OCI-LY1 (cell line): ENCODE measurements around the gene CCZ1.
"Not testable (repeated sequence)": the region's sequence is repeated elsewhere in the genome, so short reads cannot be mapped to it uniquely, and the experiment has no call there.

ENCODE experiments used
- H2AFZ ChIP-seq: fragments of 200-600 bp; sonication (generic), shearing (Covaris generic); 2 replicates; pipeline ENCODE4 v1.6.0; 2014; ENCODE audit warnings: antibody characterized with exemption, mild to moderate bottlenecking, low read length
- H3F3A ChIP-seq: fragments of 200-600 bp; sonication (generic), shearing (Covaris generic); 2 replicates; pipeline ENCODE4 v1.6.0; 2014; ENCODE audit warnings: mild to moderate bottlenecking, antibody characterized with exemption, low read length, moderate library complexity; ENCODE audit not compliant: insufficient read depth
- H3K27ac ChIP-seq: fragments of 200-600 bp; sonication (generic); 2 replicates; pipeline ENCODE4 v1.5.1; 2014; ENCODE audit warnings: low read length, mixed run types, mild to moderate bottlenecking, low read depth; ENCODE audit not compliant: poor library complexity, severe bottlenecking
- H3K27me3 ChIP-seq: fragments of 200-600 bp; sonication (generic); 2 replicates; pipeline ENCODE4 v1.6.0; 2014; ENCODE audit warnings: antibody characterized with exemption, mild to moderate bottlenecking, low read length, moderate library complexity; ENCODE audit not compliant: insufficient read depth
- H3K36me3 ChIP-seq: fragments of 200-600 bp; sonication (generic); 2 replicates; pipeline ENCODE4 v1.6.1; 2014; ENCODE audit warnings: mild to moderate bottlenecking, antibody characterized with exemption, low read length, moderate library complexity, mixed read lengths; ENCODE audit not compliant: insufficient read depth
- H3K4me1 ChIP-seq: fragments of 200-600 bp; sonication (generic); 2 replicates; pipeline ENCODE4 v1.5.1; 2014; ENCODE audit warnings: mild to moderate bottlenecking, low read length, moderate library complexity; ENCODE audit not compliant: insufficient read depth, severe bottlenecking
- H3K4me2 ChIP-seq: fragments of 200-600 bp; sonication (generic), shearing (Covaris generic); 2 replicates; pipeline ENCODE4 v1.6.1; 2014; ENCODE audit warnings: low read length
- H3K4me3 ChIP-seq: fragments of 200-600 bp; sonication (generic); 2 replicates; pipeline ENCODE4 v1.5.1; 2014; ENCODE audit warnings: low read length, low read depth, mild to moderate bottlenecking, mixed read lengths; ENCODE audit not compliant: poor library complexity, severe bottlenecking
- H3K79me2 ChIP-seq: fragments of 200-600 bp; shearing (Covaris generic); 2 replicates; pipeline ENCODE4 v1.6.1; 2016; ENCODE audit warnings: mixed run types, low read length, mixed read lengths; ENCODE audit not compliant: insufficient read depth
- H3K9ac ChIP-seq: fragments of 200-600 bp; sonication (generic), shearing (Covaris generic); 2 replicates; pipeline ENCODE4 v1.6.1; 2014; ENCODE audit warnings: mild to moderate bottlenecking, low read length, mixed read lengths
- H3K9me2 ChIP-seq: fragments of 200-600 bp; sonication (generic), shearing (Covaris generic); 2 replicates; pipeline ENCODE4 v1.6.1; 2014; ENCODE audit warnings: low read depth, mild to moderate bottlenecking, low read length, mixed read lengths
- H3K9me3 ChIP-seq: fragments of 200-600 bp; shearing (Covaris generic); 2 replicates; pipeline ENCODE4 v1.6.1; 2014; ENCODE audit warnings: low read length, mixed read lengths
- H4K20me1 ChIP-seq: fragments of 200-600 bp; sonication (generic), shearing (Covaris generic); 2 replicates; pipeline ENCODE4 v1.6.0; 2016; ENCODE audit warnings: mild to moderate bottlenecking, low read length; ENCODE audit not compliant: insufficient read depth

CCZ1 gene

DNA sequence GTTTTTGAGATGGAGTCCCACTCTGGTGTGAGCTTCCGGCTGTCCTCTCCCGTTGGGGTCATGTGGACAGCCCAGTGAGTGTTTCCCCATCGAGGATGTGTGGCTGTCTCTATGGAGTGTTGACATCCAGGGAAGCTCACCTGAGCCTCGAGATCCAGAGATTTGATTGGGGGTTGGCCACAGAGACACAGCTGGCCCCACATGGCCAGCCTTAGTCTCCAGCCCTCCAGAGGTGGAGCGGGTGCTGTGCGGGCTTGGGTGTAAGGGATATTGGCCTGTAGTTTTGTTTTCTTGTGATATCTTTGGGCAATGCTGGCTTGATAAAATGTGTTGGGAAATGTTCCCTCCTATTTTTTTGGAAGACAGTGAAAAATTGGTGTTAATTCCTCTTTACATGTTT lies 18.0 kb downstream of the CCZ1 start:
- H3K9ac ChIP-seq, H3K4me3 ChIP-seq, H3K9me3 ChIP-seq, H3K27ac ChIP-seq, H2AFZ ChIP-seq, H3K79me2 ChIP-seq, H3K36me3 ChIP-seq, H3K4me1 ChIP-seq, H3K4me2 ChIP-seq, H3F3A ChIP-seq, H3K27me3 ChIP-seq, H4K20me1 ChIP-seq, H3K9me2 ChIP-seq: not testable (repeated sequence)

GRCh38 chr7:5924180-5924579 lies 25.6 kb downstream of the CCZ1 start:
- not testable (repeated sequence) for H2AFZ ChIP-seq, H3K36me3 ChIP-seq, H3K9me3 ChIP-seq, H4K20me1 ChIP-seq, H3K27ac ChIP-seq, H3K4me2 ChIP-seq, H3K79me2 ChIP-seq, H3K9ac ChIP-seq, H3K4me1 ChIP-seq, H3K27me3 ChIP-seq, H3K9me2 ChIP-seq, H3F3A ChIP-seq, H3K4me3 ChIP-seq

GRCh38 chr7:5924630-5925029 lies 26.1 kb downstream of the CCZ1 start:
- not testable (repeated sequence) for H3K9me3 ChIP-seq, H2AFZ ChIP-seq, H3K4me3 ChIP-seq, H3K4me1 ChIP-seq, H3K27me3 ChIP-seq, H3K36me3 ChIP-seq, H3K9ac ChIP-seq, H3K4me2 ChIP-seq, H3K79me2 ChIP-seq, H3K27ac ChIP-seq, H4K20me1 ChIP-seq, H3K9me2 ChIP-seq, H3F3A ChIP-seq

DNA sequence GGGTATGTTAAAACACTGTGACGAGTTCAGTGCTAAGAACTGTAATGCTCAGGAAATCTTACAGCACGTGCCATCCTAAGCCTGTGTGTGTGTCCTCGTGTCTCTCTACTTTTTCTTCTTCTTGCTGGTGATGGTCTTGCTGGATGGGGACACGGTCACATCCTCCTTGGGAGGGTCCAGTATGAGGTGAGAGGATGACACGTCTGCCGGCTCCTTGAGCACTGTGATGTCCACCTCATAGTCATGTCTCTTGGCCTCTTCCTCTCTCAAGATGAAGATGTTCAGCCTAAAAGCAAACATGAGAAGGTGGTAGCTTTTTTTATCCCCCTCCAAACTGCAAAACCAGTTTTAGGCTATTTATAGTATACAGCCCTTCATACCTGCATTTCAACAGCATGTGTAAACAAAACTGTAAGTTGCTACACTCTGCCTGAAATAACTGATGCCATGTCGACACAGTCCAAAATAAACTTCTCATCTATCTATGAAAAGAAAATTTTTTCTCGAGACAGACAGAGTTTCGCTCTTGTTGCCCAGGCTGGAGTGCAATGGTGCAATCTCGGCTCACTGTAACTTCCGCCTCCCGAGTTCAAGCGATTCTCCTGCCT lies 27.8 kb downstream of the CCZ1 start:
- H3K9me2 ChIP-seq, H3K9ac ChIP-seq, H3K27ac ChIP-seq, H3K27me3 ChIP-seq, H2AFZ ChIP-seq, H3K4me3 ChIP-seq, H3K4me2 ChIP-seq, H3F3A ChIP-seq, H4K20me1 ChIP-seq, H3K4me1 ChIP-seq, H3K9me3 ChIP-seq, H3K36me3 ChIP-seq, H3K79me2 ChIP-seq: not testable (repeated sequence)

GRCh38 chr7:5930290-5930689 lies 31.8 kb downstream of the CCZ1 start:
- H3K27ac ChIP-seq, H3K9me2 ChIP-seq, H3K4me2 ChIP-seq, H3K36me3 ChIP-seq, H2AFZ ChIP-seq, H3F3A ChIP-seq, H4K20me1 ChIP-seq, H3K4me3 ChIP-seq, H3K9ac ChIP-seq, H3K79me2 ChIP-seq, H3K9me3 ChIP-seq, H3K4me1 ChIP-seq, H3K27me3 ChIP-seq: not testable (repeated sequence)

GRCh38 chr7:5931250-5931649 lies 32.7 kb downstream of the CCZ1 start:
- not testable (repeated sequence) for H3K9me2 ChIP-seq, H3K27me3 ChIP-seq, H3K9ac ChIP-seq, H4K20me1 ChIP-seq, H3K4me2 ChIP-seq, H3K27ac ChIP-seq, H3K36me3 ChIP-seq, H3K79me2 ChIP-seq, H3K4me3 ChIP-seq, H3F3A ChIP-seq, H3K9me3 ChIP-seq, H3K4me1 ChIP-seq, H2AFZ ChIP-seq

DNA sequence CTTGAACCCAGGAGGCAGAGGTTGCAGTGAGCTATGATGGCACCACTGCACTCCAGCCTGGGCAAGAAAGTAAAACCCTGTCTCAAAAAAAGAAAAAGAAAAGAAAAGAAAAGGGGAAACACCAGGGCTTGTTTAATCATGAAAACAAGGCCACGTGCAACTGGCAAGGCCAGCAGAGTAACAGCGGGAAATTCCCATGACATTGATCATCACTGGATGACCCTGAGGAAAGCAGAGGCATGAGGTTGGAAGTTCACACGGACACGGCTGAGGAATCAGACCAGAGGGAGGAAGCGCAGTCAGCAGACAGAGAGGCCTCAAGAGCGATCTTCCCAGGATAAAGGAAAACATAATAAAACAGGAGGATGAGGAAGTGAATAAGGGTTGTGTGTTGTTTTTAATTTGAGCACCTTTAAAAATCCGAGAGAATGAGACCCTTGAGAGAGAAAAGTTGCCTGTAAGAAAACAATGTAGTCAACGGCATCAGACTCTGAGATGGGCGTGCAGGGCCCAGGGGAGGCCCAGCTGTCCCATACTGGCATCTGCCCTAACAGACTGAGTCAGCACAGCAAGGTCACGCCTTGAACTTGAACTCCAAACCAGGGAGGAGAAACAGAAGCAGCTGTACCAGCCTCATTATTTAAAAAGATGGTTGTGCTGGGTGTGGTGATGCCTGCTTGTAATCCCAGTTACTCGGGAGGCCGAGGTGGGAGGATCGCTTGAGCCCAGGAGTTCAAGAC lies 33.5 kb downstream of the CCZ1 start:
- not testable (repeated sequence) for H3K27ac ChIP-seq, H3K9me3 ChIP-seq, H3K36me3 ChIP-seq, H3K9me2 ChIP-seq, H2AFZ ChIP-seq, H3K4me2 ChIP-seq, H4K20me1 ChIP-seq, H3K79me2 ChIP-seq, H3K9ac ChIP-seq, H3K27me3 ChIP-seq, H3F3A ChIP-seq, H3K4me3 ChIP-seq, H3K4me1 ChIP-seq
